Retinal pigment epithelial cell (primary cell): ENCODE results near the gene VMO1.

Source experiments
- DNase-seq: peaks from one replicate; pipeline ENCODE4 v3.0.0-alpha.2; 2010; ENCODE audit warnings: low read depth
- H3K4me3 ChIP-seq: 2 replicates; pipeline ENCODE4 v1.5.1; 2011; ENCODE audit warnings: mild to moderate bottlenecking, low read length, control low read depth, moderate library complexity
- TF ChIP-seq, protein P1 (sequence below): conservative IDR thresholded peaks from 2 replicates; pipeline ENCODE4 v1.5.1; 2011; ENCODE audit warnings: low read depth, low read length, control low read depth, inconsistent platforms

Gene VMO1

DNA sequence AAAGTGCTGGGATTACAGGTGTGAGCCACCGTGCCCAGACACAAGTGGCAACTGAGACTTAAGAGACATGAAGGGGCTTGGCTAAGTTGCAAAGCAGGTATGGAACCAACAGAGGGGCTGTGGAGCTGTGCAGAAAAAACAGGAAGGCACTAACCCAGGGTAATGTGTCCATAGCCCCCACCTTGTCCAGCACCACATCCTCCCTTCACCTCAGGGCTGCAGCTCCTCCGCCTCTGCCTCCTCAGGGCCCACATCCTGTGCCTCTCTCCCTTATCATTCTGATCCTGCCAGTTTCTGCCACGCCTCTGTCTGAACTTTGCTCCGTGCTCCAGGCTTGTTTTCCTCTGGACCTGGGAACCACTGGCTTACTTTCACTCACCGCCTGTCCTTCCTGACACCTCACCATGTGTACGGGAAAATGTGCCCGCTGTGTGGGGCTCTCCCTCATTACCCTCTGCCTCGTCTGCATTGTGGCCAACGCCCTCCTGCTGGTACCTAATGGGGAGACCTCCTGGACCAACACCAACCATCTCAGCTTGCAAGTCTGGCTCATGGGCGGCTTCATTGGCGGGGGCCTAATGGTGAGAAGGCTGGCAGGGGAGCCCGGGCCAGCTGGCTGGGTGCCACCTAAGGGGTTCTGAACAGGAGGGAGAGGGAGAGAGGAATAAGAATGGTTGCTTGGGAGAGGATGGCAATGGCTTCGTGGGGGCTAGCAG lies 14.5 kb downstream of the VMO1 start, which contains the start of gene TM4SF5:
Gene TM4SF5, plus strand, starts transcription at position 368 of the 716 bp plus-strand sequence. Its CDS starts 37 bp downstream, at position 405.
- no peak for DNase-seq
- TF ChIP-seq, protein P1, sequence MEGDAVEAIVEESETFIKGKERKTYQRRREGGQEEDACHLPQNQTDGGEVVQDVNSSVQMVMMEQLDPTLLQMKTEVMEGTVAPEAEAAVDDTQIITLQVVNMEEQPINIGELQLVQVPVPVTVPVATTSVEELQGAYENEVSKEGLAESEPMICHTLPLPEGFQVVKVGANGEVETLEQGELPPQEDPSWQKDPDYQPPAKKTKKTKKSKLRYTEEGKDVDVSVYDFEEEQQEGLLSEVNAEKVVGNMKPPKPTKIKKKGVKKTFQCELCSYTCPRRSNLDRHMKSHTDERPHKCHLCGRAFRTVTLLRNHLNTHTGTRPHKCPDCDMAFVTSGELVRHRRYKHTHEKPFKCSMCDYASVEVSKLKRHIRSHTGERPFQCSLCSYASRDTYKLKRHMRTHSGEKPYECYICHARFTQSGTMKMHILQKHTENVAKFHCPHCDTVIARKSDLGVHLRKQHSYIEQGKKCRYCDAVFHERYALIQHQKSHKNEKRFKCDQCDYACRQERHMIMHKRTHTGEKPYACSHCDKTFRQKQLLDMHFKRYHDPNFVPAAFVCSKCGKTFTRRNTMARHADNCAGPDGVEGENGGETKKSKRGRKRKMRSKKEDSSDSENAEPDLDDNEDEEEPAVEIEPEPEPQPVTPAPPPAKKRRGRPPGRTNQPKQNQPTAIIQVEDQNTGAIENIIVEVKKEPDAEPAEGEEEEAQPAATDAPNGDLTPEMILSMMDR, result no peak
- H3K4me3 ChIP-seq, result no peak within 1 kb of the TSS

DNA sequence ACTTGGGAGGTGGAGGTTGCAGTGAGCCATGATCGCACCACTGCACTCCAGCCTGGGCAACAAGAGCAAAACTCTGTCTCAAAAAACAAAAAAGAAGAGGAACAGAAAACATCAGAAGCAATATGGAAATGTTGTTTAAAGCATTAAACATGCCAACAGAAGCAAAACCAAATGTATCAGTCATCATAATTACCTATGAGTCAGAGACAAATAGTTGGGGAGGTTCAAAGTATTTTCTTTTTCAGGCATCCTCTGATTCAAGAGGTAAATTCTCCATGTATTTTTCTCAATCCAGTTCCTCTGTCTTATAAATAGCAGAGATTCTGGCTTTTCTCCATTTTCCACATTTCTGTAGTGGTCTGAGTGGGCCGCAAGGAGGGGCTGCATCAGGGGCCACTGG lies 16.5 kb downstream of the VMO1 start:
- no peak for DNase-seq
- TF ChIP-seq, protein P1, result no peak
- no peak overlapping the region for H3K4me3 ChIP-seq

DNA sequence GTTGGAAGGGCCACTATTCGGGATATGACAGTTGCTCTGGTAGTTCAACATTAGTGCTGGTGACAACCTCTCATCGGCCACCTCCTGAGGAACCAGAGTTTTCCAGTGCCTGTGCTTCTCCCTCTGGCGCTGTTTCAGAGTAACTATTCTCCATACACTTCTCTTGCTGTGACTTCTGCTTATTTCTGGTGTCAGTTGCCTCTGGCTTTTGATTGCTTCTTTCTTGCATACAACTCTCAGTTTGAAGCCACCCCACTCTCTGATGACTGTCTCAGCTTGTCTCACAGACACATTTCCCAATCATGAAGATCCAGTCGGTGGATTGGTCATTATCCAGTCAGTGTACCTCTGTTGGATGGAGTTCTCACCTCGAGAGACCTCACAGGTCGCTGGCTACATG lies 17.9 kb downstream of the VMO1 start:
- TF ChIP-seq, protein P1, result no peak
- DNase-seq, result no peak
- no peak overlapping the region for H3K4me3 ChIP-seq

DNA sequence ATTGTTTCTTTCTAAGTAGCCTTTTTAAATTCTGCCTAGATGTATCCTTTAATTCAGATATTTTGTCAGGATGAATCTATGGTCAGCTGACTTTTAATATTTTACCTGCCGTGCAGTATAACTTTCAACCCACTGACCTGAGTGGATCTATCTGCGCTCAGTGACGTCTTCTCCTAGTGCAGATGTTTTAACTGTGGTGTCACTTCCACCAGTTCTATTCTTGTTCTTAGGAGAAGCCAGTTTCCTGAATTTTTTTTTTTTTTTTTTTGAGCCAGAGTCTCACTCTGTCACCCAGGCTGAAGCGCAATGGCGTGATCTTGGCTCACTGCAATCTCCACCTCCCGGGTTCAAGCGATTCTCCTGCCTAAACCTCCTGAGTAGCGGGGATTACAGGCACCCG lies 19.4 kb downstream of the VMO1 start:
- no peak for DNase-seq

DNA sequence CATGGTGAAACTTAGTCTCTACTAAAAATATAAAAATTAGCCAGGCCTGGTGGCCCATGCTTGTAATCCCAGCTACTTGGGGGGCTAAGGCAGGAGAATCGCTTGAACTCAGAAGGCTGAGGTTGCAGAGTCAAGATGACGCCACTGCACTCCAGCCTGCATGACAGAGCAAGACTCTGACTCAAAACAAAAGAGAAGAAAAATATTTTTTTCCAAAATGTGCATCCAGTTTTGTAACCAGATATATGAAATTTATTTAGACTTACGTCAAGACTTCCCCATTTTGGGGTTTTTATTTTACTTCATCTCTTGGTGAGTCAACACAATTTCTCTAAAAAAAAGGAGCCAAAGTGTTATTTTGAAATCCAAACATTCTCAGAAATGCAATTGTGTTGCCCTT lies 20.0 kb downstream of the VMO1 start:
- H3K4me3 ChIP-seq, result no peak overlapping the region
- DNase-seq, result no peak
- TF ChIP-seq, protein P1, result no peak

More for the DNA sequence above, 19.4 kb downstream of the VMO1 start:
- TF ChIP-seq, protein P1, result no peak
- no peak overlapping the region for H3K4me3 ChIP-seq

DNA sequence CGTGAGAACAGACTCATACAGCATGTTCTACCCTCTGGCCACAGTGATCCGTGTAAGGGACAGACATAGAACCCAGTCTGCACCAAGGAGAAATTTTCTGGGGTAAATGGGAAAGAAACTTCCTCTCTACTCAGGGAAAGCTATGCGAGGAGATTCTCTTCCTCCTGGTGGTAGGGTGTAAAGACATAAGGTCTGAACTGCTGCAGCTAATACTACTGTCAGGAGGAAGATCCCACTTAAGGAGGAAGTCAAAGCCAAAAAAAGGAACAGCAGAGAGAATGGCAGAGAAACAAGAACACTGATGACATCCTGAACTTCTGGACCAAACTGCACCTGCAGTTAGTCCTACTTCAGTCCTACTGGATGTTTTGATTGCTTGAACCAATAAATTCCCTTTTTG lies 21.6 kb downstream of the VMO1 start:
- TF ChIP-seq, protein P1, result no peak
- H3K4me3 ChIP-seq, result no peak overlapping the region
- DNase-seq, result no peak

DNA sequence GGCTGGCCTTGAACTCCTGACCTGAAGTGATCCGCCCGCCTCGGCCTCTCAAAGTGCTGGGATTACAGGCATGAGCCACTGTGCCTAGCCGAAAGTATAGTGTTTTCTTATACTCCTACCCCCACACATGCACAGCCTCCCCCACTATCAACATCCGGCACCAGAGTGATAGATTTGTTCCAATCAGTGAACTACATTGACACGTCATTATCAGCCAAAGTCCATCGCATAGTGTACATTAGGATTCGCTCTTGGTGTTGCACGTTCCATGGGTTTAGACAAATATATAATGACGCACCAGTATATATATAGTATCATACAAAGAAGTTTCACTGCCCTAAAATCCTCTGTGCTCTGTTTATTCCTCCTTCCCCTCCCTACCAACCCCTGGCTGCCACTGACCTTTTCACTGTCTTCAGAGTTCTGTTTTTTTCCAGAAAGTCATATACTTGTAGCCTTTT lies 26.4 kb downstream of the VMO1 start:
- H3K4me3 ChIP-seq, result no peak overlapping the region
- DNase-seq, result no peak
- TF ChIP-seq, protein P1, result no peak
